HUES6 (cell line): ENCODE data around the gene PCSK9.
"Not testable (repeated sequence)": the region's sequence is repeated elsewhere in the genome, so short reads cannot be mapped to it uniquely, and the experiment has no call there.

ENCODE experiments used
- H3K27ac ChIP-seq: 2 replicates; pipeline ENCODE4 v1.7.0; 2013; ENCODE audit warnings: low read depth, mild to moderate bottlenecking, low read length, inconsistent platforms
- H3K27me3 ChIP-seq: 2 replicates; pipeline ENCODE4 v1.6.1; 2013; ENCODE audit warnings: low read length; ENCODE audit not compliant: control insufficient read depth, insufficient read depth
- H3K36me3 ChIP-seq: 2 replicates; pipeline ENCODE4 v1.6.1; 2013; ENCODE audit warnings: low read length; ENCODE audit not compliant: control insufficient read depth, insufficient read depth
- H3K4me1 ChIP-seq: 2 replicates; pipeline ENCODE4 v1.6.1; 2013; ENCODE audit warnings: low read length; ENCODE audit not compliant: control insufficient read depth, insufficient read depth
- H3K4me3 ChIP-seq: 2 replicates; pipeline ENCODE4 v1.5.1; 2013; ENCODE audit warnings: low read depth, low read length
- H3K9ac ChIP-seq: one replicate; pipeline ENCODE4 v1.6.1; 2013; ENCODE audit warnings: mild to moderate bottlenecking, low read length
- H3K9me3 ChIP-seq: 2 replicates; pipeline ENCODE4 v1.6.1; 2013; ENCODE audit warnings: low read depth, low read length; ENCODE audit not compliant: control insufficient read depth, insufficient read depth

Gene PCSK9

GRCh38 chr1:55081905-55082296 lies 42.6 kb downstream of the PCSK9 start:
- Histone ChIP-seq H3K36me3 (peaks cover 89% of the 10 kb centered on the region), H3K9ac (no peak overlapping the region), H3K27ac (peak overlapping the region; percentile 22; the same call in 1 of the 2 replicates), H3K4me1 (peaks cover 13% of the 10 kb centered on the region; the same call in 1 of the 2 replicates), H3K27me3 (no peaks in the 10 kb centered on the region), H3K9me3 (no peaks in the 10 kb centered on the region), H3K4me3 (no peak overlapping the region)

DNA sequence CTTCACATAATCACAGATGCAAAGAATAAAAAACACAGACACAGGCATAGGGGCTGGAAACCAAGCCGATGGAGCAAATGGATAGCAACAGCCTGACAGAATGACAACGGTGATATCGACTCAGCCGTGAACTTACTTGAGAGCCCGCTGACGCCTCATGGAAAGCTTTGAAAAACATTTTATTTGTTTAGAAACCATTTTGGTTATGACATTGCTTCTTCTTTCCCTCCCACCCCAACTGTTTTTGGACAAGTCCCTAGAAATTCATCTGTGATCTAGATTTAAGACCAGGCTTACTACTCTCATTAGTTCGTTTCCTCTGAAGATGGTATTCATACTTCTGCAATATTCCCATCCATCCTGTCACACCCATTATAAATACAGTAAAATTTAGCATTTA lies 44.9 kb downstream of the PCSK9 start:
- H3K27me3 ChIP-seq, result no peaks in the 10 kb centered on the region
- peaks cover 18% of the 10 kb centered on the region for H3K4me1 ChIP-seq

GRCh38 chr1:55087439-55087838 lies 48.1 kb downstream of the PCSK9 start:
- peaks cover 88% of the 10 kb centered on the region for H3K36me3 ChIP-seq

More for the DNA sequence above, 44.9 kb downstream of the PCSK9 start:
- Histone ChIP-seq H3K4me3 (no peak overlapping the region), H3K36me3 (peaks cover 87% of the 10 kb centered on the region), H3K9ac (no peak overlapping the region), H3K9me3 (no peaks in the 10 kb centered on the region), H3K27ac (no peak overlapping the region)

DNA sequence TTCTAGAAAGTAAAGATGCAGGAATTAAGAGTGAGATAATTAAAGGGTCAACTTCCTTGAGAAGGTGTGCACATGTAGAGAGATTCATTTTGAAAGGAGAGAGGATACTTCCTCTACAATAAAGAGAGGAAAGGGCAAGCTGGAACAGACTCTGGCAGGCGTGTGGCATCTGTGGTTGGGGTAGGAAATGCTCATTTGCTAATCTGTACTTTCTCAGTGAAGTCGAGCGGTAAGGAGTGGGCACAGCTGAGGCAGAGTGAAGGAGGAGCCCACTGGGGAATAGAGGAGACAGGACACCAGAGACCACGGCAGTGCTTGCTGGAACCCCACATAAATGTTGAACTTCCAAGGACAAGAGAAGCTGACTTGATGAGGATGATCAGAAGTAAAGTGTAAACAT lies 49.1 kb downstream of the PCSK9 start:
- Histone ChIP-seq H3K4me3 (no peak overlapping the region), H3K9ac (no peak overlapping the region), H3K27me3 (no peaks in the 10 kb centered on the region), H3K27ac (no peak overlapping the region), H3K36me3 (peaks cover 90% of the 10 kb centered on the region), H3K4me1 (peaks cover 8% of the 10 kb centered on the region; the same call in 1 of the 2 replicates), H3K9me3 (no peaks in the 10 kb centered on the region)

More at GRCh38 chr1:55087439-55087838, 48.1 kb downstream of the PCSK9 start:
- H3K27me3 ChIP-seq, result no peaks in the 10 kb centered on the region
- no peak overlapping the region for H3K4me3 ChIP-seq
- no peaks in the 10 kb centered on the region for H3K9me3 ChIP-seq
- no peak overlapping the region for H3K27ac ChIP-seq
- peaks cover 8% of the 10 kb centered on the region; the same call in 1 of the 2 replicates for H3K4me1 ChIP-seq
- H3K9ac ChIP-seq, result no peak overlapping the region

GRCh38 chr1:55089683-55090082 lies 50.3 kb downstream of the PCSK9 start:
- no peak overlapping the region for H3K27ac ChIP-seq
- no peak overlapping the region for H3K9ac ChIP-seq
- no peaks in the 10 kb centered on the region for H3K27me3 ChIP-seq
- peaks cover 93% of the 10 kb centered on the region for H3K36me3 ChIP-seq
- peaks cover 8% of the 10 kb centered on the region; the same call in 1 of the 2 replicates for H3K4me1 ChIP-seq
- no peak overlapping the region for H3K4me3 ChIP-seq
- H3K9me3 ChIP-seq, result no peaks in the 10 kb centered on the region

- no peak overlapping the region for H3K27ac ChIP-seq
- H3K9me3 ChIP-seq, result no peaks in the 10 kb centered on the region
- peaks cover 96% of the 10 kb centered on the region for H3K36me3 ChIP-seq
- H3K27me3 ChIP-seq, result no peaks in the 10 kb centered on the region
- peaks cover 3% of the 10 kb centered on the region; the same call in 1 of the 2 replicates for H3K4me1 ChIP-seq
- H3K4me3 ChIP-seq, result no peak overlapping the region
- H3K9ac ChIP-seq, result no peak overlapping the region
Observed at GRCh38 chr1:55092475-55092874, 53.1 kb downstream of the PCSK9 start.

GRCh38 chr1:55095095-55095494 lies 55.7 kb downstream of the PCSK9 start:
- Histone ChIP-seq H3K4me3 (no peak overlapping the region), H3K27me3 (no peaks in the 10 kb centered on the region), H3K9me3 (no peaks in the 10 kb centered on the region), H3K4me1 (0 out of 2 replicates have a peak, but pooled peaks cover 4% of the 10 kb centered on the region), H3K27ac (no peak overlapping the region), H3K36me3 (peaks cover 95% of the 10 kb centered on the region), H3K9ac (no peak overlapping the region)

DNA sequence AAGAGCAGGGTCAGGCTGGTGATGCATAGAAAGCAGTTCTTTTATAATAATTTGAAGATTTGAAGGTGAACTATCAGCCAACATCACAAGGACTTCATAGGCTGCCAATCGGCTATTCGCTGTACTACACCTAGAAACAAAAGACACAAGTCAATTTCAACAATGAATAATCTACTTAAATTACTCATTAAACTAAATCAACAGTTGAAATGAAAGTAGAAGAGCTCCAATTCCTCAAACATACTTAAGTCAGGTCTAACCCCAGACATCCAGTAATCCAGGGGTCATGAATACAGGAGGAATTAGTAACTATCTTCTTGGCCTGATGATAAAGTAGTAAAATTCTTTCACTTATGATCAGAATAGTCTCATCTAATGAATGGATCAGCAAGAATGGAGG lies 64.5 kb downstream of the PCSK9 start:
- H3K27me3 ChIP-seq, result no peaks in the 10 kb centered on the region
- H3K4me1 ChIP-seq, result no peaks in the 10 kb centered on the region
- no peaks in the 10 kb centered on the region for H3K9me3 ChIP-seq
- no peak overlapping the region for H3K4me3 ChIP-seq
- H3K36me3 ChIP-seq, result peaks cover 94% of the 10 kb centered on the region
- H3K9ac ChIP-seq, result no peak overlapping the region
- no peak overlapping the region for H3K27ac ChIP-seq

- Histone ChIP-seq H3K4me1 (no peaks in the 10 kb centered on the region), H3K36me3 (peaks cover 86% of the 10 kb centered on the region)
Observed at GRCh38 chr1:55107101-55107500, 67.8 kb downstream of the PCSK9 start.

GRCh38 chr1:55109005-55109404 lies 69.7 kb downstream of the PCSK9 start:
- not testable (repeated sequence) for H3K27ac ChIP-seq, H3K9ac ChIP-seq, H3K9me3 ChIP-seq, H3K4me3 ChIP-seq, H3K4me1 ChIP-seq, H3K27me3 ChIP-seq
- peaks cover 76% of the 10 kb centered on the region for H3K36me3 ChIP-seq

More at GRCh38 chr1:55107101-55107500, 67.8 kb downstream of the PCSK9 start:
- Histone ChIP-seq H3K9me3 (no peaks in the 10 kb centered on the region), H3K27ac (no peak overlapping the region), H3K9ac (no peak overlapping the region), H3K4me3 (no peak overlapping the region), H3K27me3 (no peaks in the 10 kb centered on the region)
